Measurements from ENCODE around the gene RHEB.

GRCh38 chr7:151437159-151437553, 82.5 kb downstream of the RHEB start:
- TF ChIP-seq CTCF (IDR thresholded peaks at IDR 0.05; ENCODE audit: low read depth, low read length, poor library complexity, severe bottlenecking) (no peak), EZH2phosphoT487 (IDR thresholded peaks at IDR 0.05; ENCODE audit: borderline replicate concordance, low read length) (no peak)
